ENCODE data around the gene WWC2. TPM values are rescaled to one million over a fixed set of nuclear protein-coding genes. Genes with fewer than 3 reads are reported as not detected.

The WWC2 gene
- total RNA-seq, 4 donors from 2014 or later: 4.5 to 10.7 (median 8.6) TPM

DNA sequence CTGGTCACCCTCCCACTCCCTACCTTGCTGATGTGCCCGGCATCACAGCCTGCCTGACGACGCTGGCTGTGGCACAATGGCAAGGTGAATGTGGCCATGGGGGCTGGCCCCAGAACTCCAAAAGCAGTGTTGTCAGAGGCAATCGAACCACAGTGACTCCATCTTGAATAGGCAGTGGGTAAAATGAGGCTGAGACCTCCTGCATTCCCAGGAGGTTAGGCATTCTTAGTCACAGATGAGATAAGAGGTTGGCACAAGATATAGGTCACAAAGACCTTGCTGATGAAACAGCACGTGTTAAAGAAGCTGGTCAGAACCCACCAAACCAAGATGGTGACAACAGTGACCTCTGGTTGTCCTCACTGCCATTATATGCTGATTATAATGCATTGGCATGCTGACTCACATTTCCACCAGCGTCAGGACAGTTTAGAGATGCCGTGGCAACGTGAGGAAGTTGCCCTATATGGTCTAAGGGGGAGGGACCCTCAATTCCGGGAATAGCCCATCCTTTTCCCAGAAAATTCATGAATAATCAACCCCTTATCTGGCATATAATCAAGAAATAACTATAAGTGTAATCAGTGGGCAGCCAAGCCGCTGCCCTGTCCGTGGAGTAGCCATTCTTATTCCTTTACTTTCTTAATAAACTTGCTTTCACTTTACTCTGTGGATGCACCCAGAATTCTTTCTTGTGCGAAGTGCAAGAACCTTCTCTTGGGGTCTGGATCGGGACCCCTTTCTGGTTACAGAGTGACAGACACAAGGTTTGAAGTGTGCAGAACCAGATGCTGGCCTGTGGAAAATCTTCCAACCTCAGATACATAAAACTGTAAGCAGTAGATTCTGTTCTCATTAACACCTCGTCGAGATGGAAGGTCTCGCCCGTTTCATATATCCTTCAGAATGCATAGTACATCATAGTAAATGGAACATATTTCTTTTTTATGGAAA lies 249.9 kb downstream of the WWC2 start:
- H3K27me3 ChIP-seq: no peaks in the 10 kb centered on the region
- no peaks in the 10 kb centered on the region for H3K36me3 ChIP-seq
- intact Hi-C loops (cut with DNase I; ENCODE audit: low total_unique reads) (no loop called here), in situ Hi-C loops (cut with MboI; ENCODE audit: low sequenced_read_pairs in 4 of 4) (no loop called here)
- DNase-seq: no peak
- H3K27ac ChIP-seq: no peak overlapping the region
- TF ChIP-seq POLR2A (IDR thresholded peaks at IDR 0.05): no peak
- TF ChIP-seq CTCF (IDR thresholded peaks at IDR 0.05 in 4 of 5, conservative IDR thresholded peaks at IDR 0.05 in 1 of 5): no peak
- H3K4me1 ChIP-seq: no peaks in the 10 kb centered on the region
- no peak overlapping the region for H3K4me3 ChIP-seq
- no peak for ATAC-seq
- no peaks in the 10 kb centered on the region for H3K9me3 ChIP-seq

- no peaks in the 10 kb centered on the region for H3K4me1 ChIP-seq
- no peaks in the 10 kb centered on the region for H3K36me3 ChIP-seq
- intact Hi-C loops (cut with DNase I; ENCODE audit: low total_unique reads) (no loop called here), in situ Hi-C loops (cut with MboI; ENCODE audit: low sequenced_read_pairs in 4 of 4) (no loop called here)
- H3K27ac ChIP-seq: no peak overlapping the region
- no peaks in the 10 kb centered on the region for H3K27me3 ChIP-seq
- ATAC-seq (no peak), DNase-seq (no peak)
- no peak overlapping the region for H3K4me3 ChIP-seq
- no peaks in the 10 kb centered on the region for H3K9me3 ChIP-seq
- TF ChIP-seq POLR2A (IDR thresholded peaks at IDR 0.05): no peak
- TF ChIP-seq CTCF (IDR thresholded peaks at IDR 0.05 in 4 of 5, conservative IDR thresholded peaks at IDR 0.05 in 1 of 5): no peak
These were observed 250.6 kb downstream of the WWC2 start for GRCh38 chr4:183349673-183350072.

- intact Hi-C loops (cut with DNase I; ENCODE audit: low total_unique reads) (no loop called here), in situ Hi-C loops (cut with MboI; ENCODE audit: low sequenced_read_pairs in 4 of 4) (no loop called here)
- TF ChIP-seq POLR2A (IDR thresholded peaks at IDR 0.05) (no peak), CTCF (IDR thresholded peaks at IDR 0.05 in 4 of 5, conservative IDR thresholded peaks at IDR 0.05 in 1 of 5) (no peak)
- DNase-seq (no peak), ATAC-seq (no peak)
- Histone ChIP-seq H3K4me1 (no peaks in the 10 kb centered on the region), H3K27ac (no peak overlapping the region), H3K36me3 (no peaks in the 10 kb centered on the region), H3K27me3 (no peaks in the 10 kb centered on the region), H3K4me3 (no peak overlapping the region), H3K9me3 (no peaks in the 10 kb centered on the region)
These were observed 251.4 kb downstream of the WWC2 start for GRCh38 chr4:183350317-183351071.

- intact Hi-C loops (cut with DNase I; ENCODE audit: low total_unique reads) (no loop called here), in situ Hi-C loops (cut with MboI; ENCODE audit: low sequenced_read_pairs in 4 of 4) (no loop called here)
- Histone ChIP-seq H3K4me3 (no peak overlapping the region), H3K27me3 (no peaks in the 10 kb centered on the region), H3K4me1 (no peaks in the 10 kb centered on the region), H3K9me3 (no peaks in the 10 kb centered on the region), H3K36me3 (no peaks in the 10 kb centered on the region), H3K27ac (no peak overlapping the region)
- ATAC-seq: no peak
- no peak for DNase-seq
- no peak for TF ChIP-seq POLR2A (IDR thresholded peaks at IDR 0.05)
- TF ChIP-seq CTCF (IDR thresholded peaks at IDR 0.05 in 4 of 5, conservative IDR thresholded peaks at IDR 0.05 in 1 of 5): no peak
These were observed 253.5 kb downstream of the WWC2 start for GRCh38 chr4:183352546-183352945.

Data from gastrocnemius medialis (tissue), 4 donors.